Activated CD4-positive, alpha-beta T cell treated with anti-CD3 and anti-CD28 coated beads, Interleukin-10, Interleukin-2, amounts not matched to agents 100 ng/mL and 50 ng/mL, durations not matched to agents 16 hours and 8 hours (primary cell): Measurements from ENCODE around the gene H3-3A.

Experiments used
- DNase-seq: peaks from one replicate; pipeline ENCODE4 v3.0.0-alpha.2; 2020

H3-3A gene

DNA sequence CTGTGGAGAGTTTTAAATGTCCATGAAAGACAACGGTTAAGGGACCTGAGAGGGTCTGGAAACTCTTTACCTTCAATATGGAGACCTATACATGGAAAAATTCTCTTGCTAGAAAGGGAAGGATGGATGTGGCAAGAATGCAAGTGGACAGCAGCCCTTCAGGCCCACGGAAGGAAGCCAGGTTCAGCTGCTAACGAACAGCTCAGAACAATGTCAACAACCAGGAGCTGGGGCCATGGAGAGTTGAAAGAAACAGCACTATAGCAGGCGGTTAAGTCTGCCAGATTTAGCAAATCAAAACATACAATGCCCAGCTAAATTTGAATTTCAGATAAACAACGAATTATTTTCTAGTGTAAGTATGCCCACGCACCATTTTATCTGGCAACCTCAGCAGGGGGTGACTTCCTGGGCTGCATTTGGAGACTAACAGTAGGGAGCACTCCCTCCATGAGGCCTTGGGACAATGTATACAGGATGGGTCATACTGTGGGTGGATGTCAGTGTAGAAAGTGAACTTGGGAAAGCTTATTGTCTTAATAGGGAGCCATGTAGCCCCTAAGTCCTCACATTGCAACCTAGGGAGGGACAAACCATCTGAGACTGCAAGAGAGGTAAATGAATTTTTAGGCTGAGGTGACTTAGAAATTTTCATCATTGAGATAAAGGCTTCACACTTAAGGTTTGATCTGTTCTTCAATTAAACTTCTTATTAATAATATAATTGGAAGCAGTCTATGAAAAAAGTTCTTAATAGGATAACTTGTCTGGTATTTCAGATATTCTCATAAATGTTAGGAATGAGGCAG lies 7.8 kb upstream of the H3-3A start:
- no peak for DNase-seq

DNA sequence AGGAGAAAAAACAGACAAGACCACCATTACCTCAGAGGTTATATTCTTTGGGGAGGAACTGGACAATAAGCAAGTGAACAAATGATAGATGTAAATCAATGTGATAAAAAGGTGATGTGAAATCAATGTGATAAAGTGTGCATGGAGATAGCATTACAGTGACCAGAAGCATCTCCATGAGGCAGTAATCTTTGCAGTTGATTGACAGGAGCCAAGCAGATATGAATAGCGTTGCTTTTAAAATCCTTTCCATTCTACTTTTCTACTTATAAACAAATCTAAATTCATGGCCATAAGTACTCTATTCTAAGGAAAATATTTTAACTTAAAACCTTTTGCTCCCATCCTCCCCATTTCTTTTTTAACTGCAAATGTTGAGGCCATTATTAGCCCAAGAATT lies 2.8 kb upstream of the H3-3A start:
- DNase-seq: no peak

DNA sequence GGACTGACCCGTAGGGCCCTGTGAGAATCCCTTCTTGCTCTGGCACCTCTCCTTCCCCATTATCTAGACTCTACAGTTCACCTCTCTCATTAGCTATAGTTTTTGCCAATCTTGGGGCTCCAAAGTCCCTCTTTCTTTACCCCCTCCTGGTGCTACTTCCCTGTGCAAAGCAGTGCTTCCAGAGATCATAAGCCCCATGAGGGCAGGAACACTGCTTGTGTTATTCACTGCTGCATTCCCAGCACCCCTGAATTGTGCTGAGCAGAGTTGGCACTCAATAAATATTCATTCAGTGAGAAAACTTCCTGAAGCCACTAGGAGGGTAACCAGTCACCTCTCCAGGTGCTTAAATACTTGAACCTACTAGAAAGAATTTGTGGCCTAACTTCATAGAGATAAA lies 2.1 kb upstream of the H3-3A start:
- DNase-seq: no peak

DNA sequence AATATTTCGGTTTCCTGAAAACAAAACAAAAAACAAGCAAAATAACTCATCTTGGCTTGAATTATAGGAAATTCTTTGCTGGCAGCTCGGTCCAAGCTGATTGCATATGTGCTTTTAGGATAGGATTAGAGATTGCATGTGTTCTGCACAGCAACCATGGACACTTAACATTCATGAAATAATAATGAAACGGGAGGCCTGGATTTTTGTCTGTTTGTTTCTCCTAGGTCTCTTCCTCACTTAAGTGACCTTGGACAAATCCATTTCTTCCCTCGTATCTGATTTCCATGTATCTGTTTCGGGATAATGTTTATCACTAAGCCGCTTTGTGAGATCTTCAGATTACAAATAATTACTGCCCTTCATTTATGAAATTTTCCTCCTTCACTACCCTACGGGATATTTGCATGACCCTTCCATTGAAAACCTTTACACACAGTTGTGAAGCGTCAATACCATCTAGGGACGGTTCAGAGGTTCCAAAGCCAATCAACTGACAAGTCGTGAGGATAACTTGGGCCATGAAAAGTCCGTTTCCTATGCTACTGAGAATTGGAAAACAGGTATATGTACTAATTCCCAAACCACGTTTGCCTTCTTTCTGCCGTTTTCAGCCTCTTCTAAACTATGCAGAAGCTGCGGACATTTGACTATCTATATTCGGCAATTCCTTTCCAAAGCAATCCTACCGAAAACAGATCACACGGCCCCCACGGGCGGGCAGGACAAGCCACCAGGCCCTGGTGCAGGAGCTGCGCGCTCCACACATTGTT lies 1.3 kb upstream of the H3-3A start:
- DNase-seq: no peak

DNA sequence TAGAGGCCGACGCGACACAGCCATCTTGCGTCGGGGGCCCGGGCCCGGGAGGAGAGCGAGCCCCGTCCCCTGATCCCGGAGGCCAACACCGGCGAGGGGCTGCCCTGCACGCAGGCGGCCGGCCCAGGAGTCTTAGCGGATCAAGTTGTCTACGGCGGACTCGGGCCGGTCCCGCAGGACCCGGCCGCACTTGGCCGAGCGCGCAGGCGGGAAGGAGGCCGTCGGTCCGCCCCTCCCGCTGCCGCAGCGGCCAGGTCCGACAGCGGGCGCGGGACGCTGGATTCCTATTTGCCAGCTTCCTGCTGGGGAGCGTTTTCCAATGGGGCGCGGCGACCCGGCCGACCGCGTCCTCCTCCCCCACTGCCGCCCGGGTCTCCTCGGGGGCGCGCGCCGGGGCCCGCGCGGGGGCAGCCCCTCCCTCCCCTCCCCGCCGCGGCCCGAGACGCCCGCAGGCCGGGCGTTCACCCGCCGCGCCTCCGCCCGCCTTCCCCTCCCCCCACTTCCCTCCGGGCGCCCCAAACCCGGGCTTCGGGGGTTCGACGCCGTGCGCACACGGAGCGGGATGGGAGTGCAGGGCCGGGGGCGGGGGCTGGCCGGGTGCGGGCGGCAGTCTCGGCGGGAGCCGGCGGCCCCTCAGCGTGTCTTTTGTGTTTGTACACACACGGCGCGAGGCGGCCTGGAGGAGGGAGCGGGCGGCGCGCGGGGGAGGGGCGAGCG lies 517 bp upstream of the H3-3A start:
- peak; percentile 39 for DNase-seq

DNA sequence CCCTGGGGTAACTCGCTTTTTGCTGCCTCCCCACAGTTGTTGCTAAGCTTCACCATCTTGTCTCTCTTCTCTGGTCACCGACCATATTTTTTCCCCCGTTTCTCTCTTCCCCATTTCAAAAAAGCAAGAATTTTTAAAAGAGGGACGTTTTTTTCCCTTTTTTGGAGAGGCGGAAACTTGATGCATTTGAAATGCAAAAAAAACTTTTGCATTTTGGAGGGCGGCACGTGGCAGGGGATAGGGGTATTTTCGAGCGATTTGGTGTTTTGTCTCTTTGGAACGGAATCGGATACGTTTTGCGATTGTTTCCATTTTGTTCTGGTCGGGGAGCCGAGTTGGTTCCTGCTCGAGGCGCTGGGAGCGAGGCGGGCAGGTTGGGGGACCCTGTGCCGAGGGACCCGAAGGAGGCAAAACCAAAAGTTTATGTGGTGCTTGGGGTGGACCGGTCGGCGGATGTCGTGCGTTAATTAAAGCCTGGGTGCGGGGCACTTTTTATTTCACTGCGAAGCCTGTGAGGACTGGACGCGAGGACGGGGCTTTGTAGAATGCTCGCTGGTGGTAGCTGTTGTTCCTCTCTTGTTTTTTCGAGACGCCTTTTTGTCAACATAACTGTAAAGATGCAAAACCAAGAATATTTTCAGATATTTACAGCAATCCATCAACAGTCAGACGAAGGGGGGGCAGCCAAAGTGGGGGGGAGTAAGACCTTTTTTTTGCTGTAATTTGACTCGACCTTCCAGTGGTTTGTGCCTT lies 884 bp downstream of the H3-3A start:
- peak; percentile 46 for DNase-seq

DNA sequence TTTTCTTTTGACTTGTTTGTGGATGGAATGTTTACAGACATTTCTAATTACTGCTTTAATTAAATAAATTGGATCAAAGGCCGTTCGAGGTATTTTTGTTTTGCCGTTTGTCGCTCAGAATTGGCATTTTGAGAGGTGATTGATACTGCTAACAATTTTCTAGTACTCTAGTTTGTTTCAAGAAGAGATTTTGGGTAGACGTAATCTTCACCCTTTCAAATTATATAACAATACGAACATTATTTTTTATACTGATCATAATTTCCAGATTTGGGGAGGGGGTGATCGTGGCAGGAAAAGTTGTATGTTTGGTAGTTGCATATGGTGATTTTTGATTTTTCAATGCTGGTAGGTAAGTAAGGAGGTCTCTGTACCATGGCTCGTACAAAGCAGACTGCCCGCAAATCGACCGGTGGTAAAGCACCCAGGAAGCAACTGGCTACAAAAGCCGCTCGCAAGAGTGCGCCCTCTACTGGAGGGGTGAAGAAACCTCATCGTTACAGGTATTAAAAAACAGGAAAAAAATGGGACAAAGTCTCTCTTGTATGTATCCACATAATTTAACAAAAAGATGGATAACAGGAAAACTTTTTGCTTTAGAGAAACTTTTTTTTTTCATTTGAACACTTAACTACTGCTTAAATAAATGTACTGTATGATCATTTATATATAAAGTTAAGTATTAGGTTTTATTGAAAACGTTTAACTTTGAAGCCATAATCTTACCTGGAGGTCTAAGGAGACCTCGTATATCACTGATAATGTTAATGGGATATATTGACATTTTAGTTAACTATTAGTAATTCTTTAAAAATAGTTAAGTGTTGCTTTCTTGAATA lies 1.7 kb downstream of the H3-3A start:
- peak; percentile 50 for DNase-seq

DNA sequence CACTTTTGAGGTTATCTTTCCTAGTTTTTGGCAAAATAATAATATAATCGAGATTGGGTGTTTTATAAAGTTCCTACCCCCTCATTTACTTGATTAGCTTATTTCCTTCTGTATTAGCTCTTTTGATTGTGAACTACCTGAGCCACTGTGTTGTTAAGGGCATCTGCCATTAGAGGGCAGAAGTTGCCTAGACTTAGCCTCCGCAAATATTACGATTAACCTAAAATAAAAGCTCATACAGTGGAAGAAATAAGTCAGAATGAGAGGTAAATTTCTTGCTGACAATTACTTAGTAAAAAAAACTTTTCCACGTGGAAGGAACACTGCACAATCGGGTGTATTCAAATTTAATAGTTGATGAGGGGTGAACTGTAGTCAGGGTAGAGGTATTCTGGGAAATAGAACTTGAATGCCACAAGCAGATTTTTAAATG lies 2.3 kb downstream of the H3-3A start:
- peak; percentile 64 for DNase-seq

DNA sequence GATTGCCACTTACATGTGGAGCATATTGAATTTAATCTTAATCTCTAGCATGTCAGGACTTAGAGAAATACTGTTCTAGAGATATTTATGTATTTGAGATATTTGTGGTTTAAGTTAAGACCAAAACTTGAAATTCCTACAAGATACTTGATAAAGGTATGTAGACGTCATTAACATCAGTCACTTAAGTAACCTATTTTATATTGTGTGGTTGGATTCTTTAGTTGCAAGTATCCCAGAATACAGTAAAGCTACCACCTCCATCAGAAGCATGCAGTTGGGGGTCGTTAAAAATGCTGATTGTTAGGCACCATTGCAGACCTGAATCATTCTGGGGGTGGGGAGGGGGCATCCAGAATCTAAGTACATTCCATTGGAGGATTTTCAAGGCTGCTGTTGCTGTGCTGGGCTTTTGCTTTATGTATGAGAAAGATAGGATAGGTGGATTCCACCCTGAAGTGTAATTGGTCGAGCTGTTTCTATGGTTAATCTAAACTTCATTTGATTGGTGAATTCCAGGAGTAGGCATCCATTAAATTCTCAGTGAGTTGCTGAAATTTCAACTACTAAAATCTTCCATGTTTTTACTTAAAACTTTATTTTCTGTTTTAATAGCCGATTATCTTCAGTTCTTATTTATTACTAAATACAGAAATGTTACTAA lies 4.0 kb downstream of the H3-3A start:
- DNase-seq: no peak

DNA sequence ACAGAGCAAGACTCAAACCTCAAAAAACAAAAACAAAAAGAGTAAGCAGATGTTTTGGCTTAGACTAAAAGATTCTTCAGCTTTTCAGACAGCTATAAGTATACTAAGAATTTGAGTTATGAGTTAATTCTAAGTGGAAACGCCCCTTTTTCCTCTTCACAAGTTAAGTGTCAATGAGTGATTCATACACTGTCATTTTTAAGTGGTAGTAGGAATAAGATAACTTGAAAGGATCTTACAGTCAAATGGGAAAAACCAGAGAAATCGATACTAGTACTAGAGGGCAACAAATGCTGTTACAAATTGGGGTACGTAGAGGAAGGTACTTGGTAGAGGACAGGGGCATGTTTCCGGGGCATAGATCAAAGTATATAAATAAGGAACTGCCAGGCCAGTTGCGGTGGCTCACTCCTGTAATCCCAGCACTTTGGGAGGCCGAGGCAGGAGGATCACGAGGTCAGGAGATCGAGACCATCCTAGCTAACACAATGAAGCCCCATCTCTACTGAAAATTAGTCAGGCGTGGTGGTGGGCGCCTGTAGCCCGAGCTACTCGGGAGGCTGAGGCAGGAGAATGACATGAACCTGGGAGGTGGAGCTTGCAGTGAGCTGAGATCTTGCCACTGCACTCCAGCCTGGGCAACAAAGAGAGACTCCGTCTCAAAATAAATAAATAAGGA lies 7.4 kb downstream of the H3-3A start:
- peak; percentile 75 for DNase-seq

DNA sequence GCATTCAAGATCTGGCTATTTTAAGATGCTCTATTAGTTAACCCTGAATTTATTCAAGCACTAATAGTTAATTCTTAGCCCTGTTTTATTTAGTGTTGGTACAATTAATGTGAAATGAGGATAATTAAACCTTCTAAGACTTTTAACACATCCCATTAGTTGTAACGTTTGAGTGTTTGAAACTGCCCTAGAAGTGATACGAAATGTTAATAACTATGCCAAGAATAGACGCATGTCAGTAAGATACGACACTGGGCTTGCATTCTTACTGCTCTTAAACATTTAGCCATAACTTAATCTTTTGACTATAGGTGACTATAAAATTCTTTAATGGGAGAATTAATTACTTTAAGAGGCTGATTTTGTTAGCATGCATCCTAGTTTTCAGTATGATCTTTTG lies 9.8 kb downstream of the H3-3A start:
- no peak for DNase-seq

DNA sequence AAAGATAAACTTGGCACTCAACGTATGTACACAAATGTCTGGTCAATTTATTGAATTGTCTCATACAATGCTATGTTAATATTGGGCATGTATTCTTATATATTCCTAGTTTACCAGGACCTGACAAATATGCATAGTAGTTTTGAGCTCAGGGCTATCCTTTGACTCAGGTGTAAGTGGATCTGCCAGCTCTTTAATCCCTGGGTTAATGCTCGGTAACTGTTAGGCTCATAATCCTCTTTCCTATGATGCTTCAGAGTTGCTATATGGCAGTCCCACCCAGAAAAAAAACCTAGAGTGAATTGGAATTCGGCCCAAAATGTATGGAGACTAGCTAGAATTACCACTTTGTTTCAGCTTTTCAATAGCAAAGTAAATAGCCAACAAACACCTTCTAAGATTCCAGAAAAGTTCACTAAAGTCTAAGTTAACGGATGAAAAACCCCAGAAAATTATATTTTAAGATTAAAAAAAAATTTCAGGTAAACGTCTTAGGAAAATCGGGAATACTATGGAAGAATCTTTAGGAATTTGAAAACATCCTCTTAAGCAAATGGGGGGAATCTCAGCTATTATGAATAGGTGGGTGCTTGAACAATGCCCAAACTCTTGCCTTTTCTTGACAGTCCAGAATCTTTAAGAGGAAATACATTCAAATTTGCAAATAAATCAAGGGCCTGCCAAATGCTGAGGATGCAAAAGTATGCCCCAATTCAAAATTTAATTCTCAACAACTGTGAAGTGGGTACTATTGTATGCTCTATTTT lies 10.9 kb downstream of the H3-3A start:
- DNase-seq: no peak

DNA sequence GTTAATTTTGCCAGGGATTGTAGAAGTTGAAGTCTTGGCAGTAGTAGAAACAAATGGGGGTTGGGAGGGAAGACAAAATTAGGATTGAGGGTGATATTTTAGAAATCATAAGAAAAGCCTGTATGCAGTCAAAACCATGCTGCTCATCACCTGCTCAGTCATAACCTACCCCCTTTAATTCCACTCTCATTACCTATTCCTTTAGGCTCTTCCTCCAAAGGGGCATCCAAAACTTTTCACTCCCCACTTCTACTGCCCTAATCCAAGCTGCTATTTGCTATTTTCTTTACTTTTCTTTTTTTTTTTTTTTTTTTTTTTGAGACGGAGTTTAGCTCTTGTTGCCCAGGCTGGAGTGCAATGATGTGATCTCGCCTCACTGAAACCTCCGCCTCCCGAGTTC lies 11.5 kb downstream of the H3-3A start:
- no peak for DNase-seq

DNA sequence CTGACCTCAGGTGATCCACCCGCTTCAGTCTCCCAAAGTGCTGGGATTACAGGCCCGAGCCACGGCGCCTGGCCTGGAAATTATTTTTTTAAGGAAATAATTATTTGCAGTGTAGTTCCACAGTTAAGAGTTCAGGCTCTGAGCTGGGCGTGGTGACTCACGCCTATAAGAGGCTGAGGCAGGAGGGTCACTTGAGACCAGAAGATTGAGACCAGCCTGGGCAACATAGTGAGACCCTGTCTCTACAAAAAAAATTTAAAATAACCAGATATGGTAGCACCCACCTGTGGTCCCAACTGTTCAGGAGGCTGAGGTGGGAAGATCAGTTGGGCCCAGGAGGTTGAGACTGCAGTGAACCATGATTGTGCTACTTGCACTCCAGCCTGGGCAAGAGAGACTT lies 13.9 kb downstream of the H3-3A start:
- no peak for DNase-seq

DNA sequence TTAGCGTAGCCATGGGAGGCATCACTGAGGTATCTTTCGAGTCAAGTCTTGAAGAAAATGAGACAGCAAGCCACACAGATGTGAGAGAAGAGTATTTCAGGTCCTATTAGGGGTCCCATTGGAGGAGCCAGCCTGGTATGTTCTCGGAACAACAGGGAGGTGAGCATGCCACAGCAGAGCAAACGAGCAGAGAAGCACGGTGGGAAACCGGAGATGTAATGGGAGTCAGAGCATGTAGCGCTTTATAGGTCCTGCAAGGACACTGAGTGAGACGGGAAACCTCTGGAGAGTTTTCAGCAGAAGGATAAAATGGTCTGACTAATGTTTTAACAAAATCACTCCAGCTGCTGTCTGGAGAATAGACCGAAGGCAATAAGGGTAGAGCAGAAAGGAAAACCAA lies 15.9 kb downstream of the H3-3A start:
- no peak for DNase-seq

DNA sequence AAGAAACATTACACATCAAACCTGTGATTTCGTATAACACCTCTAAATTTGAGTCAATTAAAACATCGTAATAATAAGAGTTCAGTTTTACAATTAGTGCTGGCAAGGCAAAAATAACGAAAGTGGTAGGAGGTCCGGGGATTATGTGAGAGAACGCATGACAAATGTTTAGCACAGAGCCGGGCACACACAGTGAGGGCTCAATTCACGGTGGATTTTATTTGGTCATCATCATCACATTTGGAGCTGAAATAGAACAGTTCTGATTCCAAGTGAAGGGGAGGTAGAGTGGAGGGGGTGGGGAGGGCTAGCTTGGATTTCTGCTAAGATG lies 20.0 kb downstream of the H3-3A start:
- DNase-seq: no peak

DNA sequence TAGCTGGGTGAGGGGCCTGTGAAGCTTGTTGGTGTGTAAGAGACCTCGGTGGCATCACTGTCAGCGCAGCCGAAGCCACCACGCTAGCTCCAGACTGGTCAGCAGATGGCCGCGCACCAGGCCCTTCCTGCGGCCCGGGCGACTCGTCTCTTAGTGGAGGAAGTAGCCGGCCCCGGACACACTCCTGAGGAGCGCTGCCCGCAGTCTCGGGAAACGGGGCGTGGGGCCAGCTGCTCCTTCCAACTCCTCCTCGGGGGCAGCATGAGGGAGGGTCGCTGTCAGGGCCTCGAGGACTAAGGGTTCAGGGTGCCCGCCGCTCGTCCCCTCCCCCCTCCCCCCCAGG lies 20.4 kb downstream of the H3-3A start:
- no peak for DNase-seq

DNA sequence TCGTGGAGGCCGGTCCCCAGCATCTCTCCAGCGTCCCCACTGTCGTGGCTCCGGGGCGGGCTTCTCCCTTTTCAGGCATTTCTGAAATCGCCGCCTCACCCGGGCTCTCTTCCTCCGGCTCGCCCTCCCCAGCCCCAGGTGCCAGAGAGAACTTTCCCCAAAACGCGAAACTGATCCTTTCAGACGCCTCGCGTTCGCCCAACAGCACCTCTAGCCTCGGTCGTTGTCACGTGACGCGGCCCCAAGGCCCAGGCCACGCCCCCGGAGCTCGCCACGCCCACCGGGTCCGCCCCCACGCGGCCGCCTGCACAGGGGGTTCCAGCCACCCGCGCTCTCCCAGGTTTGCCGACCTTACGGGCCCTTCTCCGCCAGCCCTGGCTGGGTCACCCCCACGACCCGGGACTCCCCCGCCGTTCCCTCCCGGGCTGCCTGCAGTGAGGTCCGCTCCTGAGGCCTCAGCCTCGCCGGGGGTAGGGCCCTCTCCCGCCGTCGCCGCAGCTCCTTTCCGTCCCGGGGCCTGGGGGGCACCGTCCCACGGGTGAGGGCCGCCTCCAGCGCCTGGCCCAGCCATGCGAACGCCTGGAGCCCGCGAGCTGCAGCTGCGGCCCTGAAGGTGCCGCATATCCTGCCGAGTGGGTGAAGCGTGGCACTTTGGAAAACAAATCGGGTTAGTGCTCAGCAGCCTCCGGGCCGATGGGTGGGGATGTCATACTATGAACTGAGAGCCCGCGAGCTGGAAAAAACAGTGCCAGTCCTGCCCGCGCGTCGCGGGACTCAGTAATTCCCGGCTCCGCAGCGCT lies 21.0 kb downstream of the H3-3A start:
- DNase-seq: peak; percentile 92

DNA sequence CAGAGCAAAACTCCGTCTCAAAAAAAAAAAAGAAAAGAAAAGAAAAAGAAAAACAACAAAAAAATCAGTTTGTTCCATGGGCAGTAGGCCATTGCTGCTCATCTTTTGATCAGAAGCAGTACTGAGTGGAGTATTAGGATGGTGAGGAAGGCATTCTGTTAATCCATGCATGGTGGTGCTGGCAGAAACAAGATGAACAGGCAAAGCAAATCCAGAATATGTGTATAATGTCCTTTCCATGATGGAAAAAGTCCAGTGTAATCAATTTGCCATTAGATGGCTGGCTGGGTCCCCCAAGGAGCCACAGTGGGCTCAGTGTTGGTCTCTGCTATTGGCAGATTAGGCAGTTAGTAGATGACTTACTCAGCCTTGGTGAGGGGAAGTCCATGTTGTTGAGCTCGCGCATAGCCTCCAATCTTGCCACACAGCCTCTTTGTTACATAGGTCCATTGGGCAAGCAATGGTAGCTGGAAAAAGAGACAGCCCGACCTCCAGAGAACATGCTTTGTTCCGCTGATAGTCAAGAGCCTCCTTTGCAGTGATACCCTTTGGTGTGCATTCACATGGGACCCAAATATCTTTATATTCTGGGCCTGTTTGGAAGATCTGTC lies 23.3 kb downstream of the H3-3A start:
- no peak for DNase-seq
